ENCODE results near the gene CAMK2D.

The CAMK2D gene

GRCh38 chr4:113469023-113469390 is 292.5 kb downstream of the CAMK2D start:
- no CpG with 5 or more reads among the region's 1 CpG for WGBS, 2 donors (ENCODE audit: extremely low coverage in 2 of 2, insufficient read length in 2 of 2, insufficient replicate concordance in 1 of 2)
- Histone ChIP-seq H4K8ac (ENCODE audit: low read depth, low read length) (no peak overlapping the region), H3K79me1 (ENCODE audit: low read depth, low read length) (no peaks in the 10 kb centered on the region), H3K9me3 (replicated peaks in 1 of 2; ENCODE audit: control insufficient read depth in 2 of 2, insufficient read depth in 1 of 2, low read depth in 1 of 2, low read length in 2 of 2) (no peaks in the 10 kb centered on the region), H4K91ac (ENCODE audit: low read depth, low read length, poor library complexity) (no peak overlapping the region), H3K4me2 (ENCODE audit: insufficient read depth, low read length, poor library complexity, severe bottlenecking) (no peak overlapping the region), H2AFZ (ENCODE audit: low read length) (no peak overlapping the region), H3K4me1 (ENCODE audit: control insufficient read depth in 2 of 2, insufficient read depth in 1 of 2, low read depth in 1 of 2, low read length in 2 of 2) (peaks cover 4 to 6% of the 10 kb centered on the region in 2 donors), H3K36me3 (replicated peaks in 1 of 2; ENCODE audit: control insufficient read depth in 2 of 2, insufficient read depth in 2 of 2, low read length in 2 of 2) (peaks cover 0 to 17% of the 10 kb centered on the region in 2 donors), H2BK120ac (ENCODE audit: low read depth, low read length) (no peak overlapping the region), H3K18ac (ENCODE audit: low read length) (no peak overlapping the region), H2BK5ac (ENCODE audit: low read length) (no peak overlapping the region), H2BK15ac (ENCODE audit: low read length) (no peak overlapping the region), H2AK5ac (ENCODE audit: low read depth, low read length) (no peak overlapping the region), H3K27ac (replicated peaks; ENCODE audit: low read length) (no peak overlapping the region), H3K4ac (ENCODE audit: low read length) (no peak overlapping the region), H3K23ac (ENCODE audit: low read depth, low read length, poor library complexity) (no peak overlapping the region), H3K4me3 (ENCODE audit: low read length in 2 of 2) (no peak overlapping the region), H3K14ac (ENCODE audit: low read length) (no peak overlapping the region), H3K27me3 (ENCODE audit: control insufficient read depth in 3 of 3, insufficient read depth in 3 of 3, low read depth in 1 of 3, low read length in 3 of 3) (no peaks in the 10 kb centered on the region), H2BK12ac (ENCODE audit: low read length) (no peak overlapping the region), H3K9ac (ENCODE audit: low read depth, low read length, poor library complexity) (no peak overlapping the region)
- DNase-seq (ENCODE audit: low spot score): no peak

- H3K23ac ChIP-seq (ENCODE audit: low read depth, low read length, poor library complexity): no peak overlapping the region
- H3K27me3 ChIP-seq (ENCODE audit: control insufficient read depth in 3 of 3, insufficient read depth in 3 of 3, low read depth in 1 of 3, low read length in 3 of 3): no peaks in the 10 kb centered on the region
- peaks cover 0 to 19% of the 10 kb centered on the region in 2 donors for H3K36me3 ChIP-seq (replicated peaks in 1 of 2; ENCODE audit: control insufficient read depth in 2 of 2, insufficient read depth in 2 of 2, low read length in 2 of 2)
- peak; percentile 38 for DNase-seq (ENCODE audit: low spot score)
- H3K4ac ChIP-seq (ENCODE audit: low read length): no peak overlapping the region
- H3K4me3 ChIP-seq (ENCODE audit: low read length in 2 of 2): no peak overlapping the region
- H3K4me2 ChIP-seq (ENCODE audit: insufficient read depth, low read length, poor library complexity, severe bottlenecking): no peak overlapping the region
- H2BK15ac ChIP-seq (ENCODE audit: low read length): no peak overlapping the region
- H4K8ac ChIP-seq (ENCODE audit: low read depth, low read length): no peak overlapping the region
- no peak overlapping the region for H2AFZ ChIP-seq (ENCODE audit: low read length)
- no peak overlapping the region for H3K18ac ChIP-seq (ENCODE audit: low read length)
- WGBS, 2 donors (ENCODE audit: extremely low coverage in 2 of 2, insufficient read length in 2 of 2, insufficient replicate concordance in 1 of 2): no CpG with 5 or more reads among the region's 8 CpGs
- no peak overlapping the region for H3K9ac ChIP-seq (ENCODE audit: low read depth, low read length, poor library complexity)
- no peak overlapping the region for H2BK5ac ChIP-seq (ENCODE audit: low read length)
- H3K14ac ChIP-seq (ENCODE audit: low read length): no peak overlapping the region
- no peak overlapping the region for H2BK12ac ChIP-seq (ENCODE audit: low read length)
- H4K91ac ChIP-seq (ENCODE audit: low read depth, low read length, poor library complexity): no peak overlapping the region
- no peaks in the 10 kb centered on the region for H3K79me1 ChIP-seq (ENCODE audit: low read depth, low read length)
- H2AK5ac ChIP-seq (ENCODE audit: low read depth, low read length): no peak overlapping the region
- H3K27ac ChIP-seq (replicated peaks; ENCODE audit: low read length): peak overlapping the region; percentile 17
- H3K9me3 ChIP-seq (replicated peaks in 1 of 2; ENCODE audit: control insufficient read depth in 2 of 2, insufficient read depth in 1 of 2, low read depth in 1 of 2, low read length in 2 of 2): no peaks in the 10 kb centered on the region
- H3K4me1 ChIP-seq (ENCODE audit: control insufficient read depth in 2 of 2, insufficient read depth in 1 of 2, low read depth in 1 of 2, low read length in 2 of 2): peaks cover 4 to 6% of the 10 kb centered on the region in 2 donors
- H2BK120ac ChIP-seq (ENCODE audit: low read depth, low read length): no peak overlapping the region
These were observed 293.1 kb downstream of the CAMK2D start for GRCh38 chr4:113468165-113469022.

- H3K4ac ChIP-seq (ENCODE audit: low read length): no peak overlapping the region
- no peaks in the 10 kb centered on the region for H3K27me3 ChIP-seq (ENCODE audit: control insufficient read depth in 3 of 3, insufficient read depth in 3 of 3, low read depth in 1 of 3, low read length in 3 of 3)
- H3K18ac ChIP-seq (ENCODE audit: low read length): no peak overlapping the region
- no peak overlapping the region for H3K9ac ChIP-seq (ENCODE audit: low read depth, low read length, poor library complexity)
- no peak overlapping the region for H2AFZ ChIP-seq (ENCODE audit: low read length)
- H3K36me3 ChIP-seq (replicated peaks in 1 of 2; ENCODE audit: control insufficient read depth in 2 of 2, insufficient read depth in 2 of 2, low read length in 2 of 2): peaks cover 0 to 19% of the 10 kb centered on the region in 2 donors
- H4K91ac ChIP-seq (ENCODE audit: low read depth, low read length, poor library complexity): no peak overlapping the region
- H3K27ac ChIP-seq (replicated peaks; ENCODE audit: low read length): no peak overlapping the region
- peaks cover 4 to 6% of the 10 kb centered on the region in 2 donors for H3K4me1 ChIP-seq (ENCODE audit: control insufficient read depth in 2 of 2, insufficient read depth in 1 of 2, low read depth in 1 of 2, low read length in 2 of 2)
- no peak overlapping the region for H3K4me3 ChIP-seq (ENCODE audit: low read length in 2 of 2)
- no peak overlapping the region for H4K8ac ChIP-seq (ENCODE audit: low read depth, low read length)
- H2BK15ac ChIP-seq (ENCODE audit: low read length): no peak overlapping the region
- no peak overlapping the region for H2BK120ac ChIP-seq (ENCODE audit: low read depth, low read length)
- no peak for DNase-seq (ENCODE audit: low spot score)
- H2AK5ac ChIP-seq (ENCODE audit: low read depth, low read length): no peak overlapping the region
- no peak overlapping the region for H2BK5ac ChIP-seq (ENCODE audit: low read length)
- no peaks in the 10 kb centered on the region for H3K79me1 ChIP-seq (ENCODE audit: low read depth, low read length)
- no peak overlapping the region for H3K4me2 ChIP-seq (ENCODE audit: insufficient read depth, low read length, poor library complexity, severe bottlenecking)
- H2BK12ac ChIP-seq (ENCODE audit: low read length): no peak overlapping the region
- H3K9me3 ChIP-seq (replicated peaks in 1 of 2; ENCODE audit: control insufficient read depth in 2 of 2, insufficient read depth in 1 of 2, low read depth in 1 of 2, low read length in 2 of 2): no peaks in the 10 kb centered on the region
- no CpG with 5 or more reads among the region's 2 CpGs for WGBS, 2 donors (ENCODE audit: extremely low coverage in 2 of 2, insufficient read length in 2 of 2, insufficient replicate concordance in 1 of 2)
- H3K14ac ChIP-seq (ENCODE audit: low read length): no peak overlapping the region
- H3K23ac ChIP-seq (ENCODE audit: low read depth, low read length, poor library complexity): no peak overlapping the region
These were observed 294.0 kb downstream of the CAMK2D start for GRCh38 chr4:113467581-113467980.

- no peak overlapping the region for H3K27ac ChIP-seq (replicated peaks; ENCODE audit: low read length)
- H2BK5ac ChIP-seq (ENCODE audit: low read length): no peak overlapping the region
- no peak overlapping the region for H3K23ac ChIP-seq (ENCODE audit: low read depth, low read length, poor library complexity)
- H3K4me2 ChIP-seq (ENCODE audit: insufficient read depth, low read length, poor library complexity, severe bottlenecking): no peak overlapping the region
- no peak overlapping the region for H2BK120ac ChIP-seq (ENCODE audit: low read depth, low read length)
- no CpG with 5 or more reads among the region's 1 CpG for WGBS, 2 donors (ENCODE audit: extremely low coverage in 2 of 2, insufficient read length in 2 of 2, insufficient replicate concordance in 1 of 2)
- no peak overlapping the region for H2BK12ac ChIP-seq (ENCODE audit: low read length)
- H2BK15ac ChIP-seq (ENCODE audit: low read length): no peak overlapping the region
- no peak overlapping the region for H4K8ac ChIP-seq (ENCODE audit: low read depth, low read length)
- no peak overlapping the region for H3K4me3 ChIP-seq (ENCODE audit: low read length in 2 of 2)
- H2AK5ac ChIP-seq (ENCODE audit: low read depth, low read length): no peak overlapping the region
- H3K36me3 ChIP-seq (replicated peaks in 1 of 2; ENCODE audit: control insufficient read depth in 2 of 2, insufficient read depth in 2 of 2, low read length in 2 of 2): peaks cover 2 to 52% of the 10 kb centered on the region in 2 donors
- no peak overlapping the region for H2AFZ ChIP-seq (ENCODE audit: low read length)
- H3K9me3 ChIP-seq (replicated peaks in 1 of 2; ENCODE audit: control insufficient read depth in 2 of 2, insufficient read depth in 1 of 2, low read depth in 1 of 2, low read length in 2 of 2): no peaks in the 10 kb centered on the region
- H3K4me1 ChIP-seq (ENCODE audit: control insufficient read depth in 2 of 2, insufficient read depth in 1 of 2, low read depth in 1 of 2, low read length in 2 of 2): no peaks in the 10 kb centered on the region
- H3K79me1 ChIP-seq (ENCODE audit: low read depth, low read length): no peaks in the 10 kb centered on the region
- DNase-seq (ENCODE audit: low spot score): no peak
- no peak overlapping the region for H3K9ac ChIP-seq (ENCODE audit: low read depth, low read length, poor library complexity)
- H3K18ac ChIP-seq (ENCODE audit: low read length): no peak overlapping the region
- no peak overlapping the region for H3K14ac ChIP-seq (ENCODE audit: low read length)
- H4K91ac ChIP-seq (ENCODE audit: low read depth, low read length, poor library complexity): no peak overlapping the region
- no peak overlapping the region for H3K4ac ChIP-seq (ENCODE audit: low read length)
- no peaks in the 10 kb centered on the region for H3K27me3 ChIP-seq (ENCODE audit: control insufficient read depth in 3 of 3, insufficient read depth in 3 of 3, low read depth in 1 of 3, low read length in 3 of 3)
These were observed 299.3 kb downstream of the CAMK2D start for GRCh38 chr4:113462286-113462685.
